NCI-H226 (cell line): Measurements from ENCODE around the gene SOX18.

ENCODE experiments used
- DNase-seq: peaks from one replicate; pipeline ENCODE4 v3.0.0-alpha.2; 2015

Gene SOX18

GRCh38 chr20:64080013-64080812 lies 30.8 kb upstream of the SOX18 start, which contains the start of gene OPRL1:
TSS of gene OPRL1 (plus strand) at chr20:64080082. CDS start at chr20:64092721, 12,639 bp downstream.
- DNase-seq: no peak

- peak; percentile 57 for DNase-seq
These were observed 30.0 kb upstream of the SOX18 start, which contains the start of gene RGS19 for GRCh38 chr20:64079273-64080012. TSS of gene RGS19 (minus strand) at chr20:64079518. CDS start at chr20:64076886, 2,632 bp downstream.

GRCh38 chr20:64078934-64079272 lies 29.5 kb upstream of the SOX18 start:
- DNase-seq: no peak

- DNase-seq: no peak
These were observed 28.6 kb upstream of the SOX18 start for GRCh38 chr20:64077876-64078551.

GRCh38 chr20:64077541-64077875 lies 28.1 kb upstream of the SOX18 start:
- DNase-seq: no peak

- no peak for DNase-seq
These were observed 27.7 kb upstream of the SOX18 start for GRCh38 chr20:64077094-64077493.

GRCh38 chr20:64076061-64076997 lies 26.9 kb upstream of the SOX18 start:
- no peak for DNase-seq

GRCh38 chr20:64075556-64075955 lies 26.1 kb upstream of the SOX18 start:
- DNase-seq: no peak

- DNase-seq: no peak
These were observed 25.5 kb upstream of the SOX18 start for GRCh38 chr20:64074963-64075362.

GRCh38 chr20:64074184-64074789 lies 24.8 kb upstream of the SOX18 start:
- no peak for DNase-seq

- no peak for DNase-seq
These were observed 24.2 kb upstream of the SOX18 start for GRCh38 chr20:64073476-64074183.

GRCh38 chr20:64072498-64073063 lies 23.1 kb upstream of the SOX18 start:
- no peak for DNase-seq

GRCh38 chr20:64071341-64072332 lies 22.2 kb upstream of the SOX18 start:
- no peak for DNase-seq

GRCh38 chr20:64070244-64070993 lies 21.0 kb upstream of the SOX18 start:
- no peak for DNase-seq

GRCh38 chr20:64069614-64070243 lies 20.3 kb upstream of the SOX18 start:
- DNase-seq: no peak

- DNase-seq: no peak
These were observed 19.8 kb upstream of the SOX18 start for GRCh38 chr20:64069209-64069613.

- DNase-seq: no peak
These were observed 19.2 kb upstream of the SOX18 start for GRCh38 chr20:64068386-64069208.
